K562 (cell line): ENCODE data around the gene PEX13. TPM values are rescaled to one million over a fixed set of nuclear protein-coding genes. Genes with fewer than 3 reads are reported as not detected.
A peak's percentile ranks its signal among the peaks of the same experiment; 100 is the strongest.

ENCODE experiments used
- BCL6 ChIP-seq: fragments of 250-450 bp; sonication (Bioruptor Pico); IDR thresholded peaks from 2 replicates; pipeline ENCODE4 v1.4.0; 2020
- COPS2 ChIP-seq: fragments of 450-650 bp; conservative IDR thresholded peaks from 2 replicates; pipeline ENCODE4 v1.6.1; 2016; ENCODE audit warnings: mild to moderate bottlenecking, moderate library complexity
- CREB1 ChIP-seq, 2 experiments: sonication (generic) in 1 of 2; formaldehyde crosslinking in 1 of 2; IDR thresholded peaks; 2 replicates each; pipeline versions ENCODE4 v1.6.1 to v1.8.0; 2012 to 2022; ENCODE audit warnings: inconsistent platforms in 1 of 2, mild to moderate bottlenecking in 1 of 2, missing genetic modification reagents in 1 of 2, moderate library complexity in 1 of 2
- HDGF ChIP-seq: fragments of 450-650 bp; IDR thresholded peaks from 2 replicates; pipeline ENCODE4 v1.6.1; 2016
- HNRNPK ChIP-seq: fragments of 200-400 bp; formaldehyde crosslinking; IDR thresholded peaks from one replicate; pipeline ENCODE4 v1.6.1; 2018; ENCODE audit warnings: mild to moderate bottlenecking, low read depth, low read length; ENCODE audit not compliant: poor library complexity, severe bottlenecking
- HSF4 ChIP-seq: fragments of 250-450 bp; sonication (Bioruptor Pico); IDR thresholded peaks from 2 replicates; pipeline ENCODE4 v2.1.2; 2022; ENCODE audit warnings: mild to moderate bottlenecking, moderate library complexity, borderline replicate concordance
- IRF2 ChIP-seq: sonication (generic); formaldehyde crosslinking; IDR thresholded peaks from 2 replicates; pipeline ENCODE4 v1.8.1; 2022; ENCODE audit warnings: mild to moderate bottlenecking, missing genetic modification reagents
- KLF6 ChIP-seq: fragments of 250-450 bp; sonication (Bioruptor Pico); IDR thresholded peaks from 2 replicates; pipeline ENCODE4 v1.4.0; 2020; ENCODE audit warnings: mild to moderate bottlenecking, moderate library complexity, borderline replicate concordance
- MGA ChIP-seq: fragments of 450-650 bp; IDR thresholded peaks from 2 replicates; pipeline ENCODE4 v1.6.1; 2016; ENCODE audit warnings: mild to moderate bottlenecking, moderate library complexity
- NR2C2 ChIP-seq, 2 experiments: fragments of 200-800 bp in 1 of 2; sonication (Bioruptor generic) in 1 of 2; sonication (generic) in 1 of 2; formaldehyde crosslinking in 1 of 2; IDR thresholded peaks; 2 replicates each; pipeline versions ENCODE4 v1.6.1 to v1.8.0; 2016 to 2022; ENCODE audit warnings: mild to moderate bottlenecking in 1 of 2, missing compliant biosample characterization in 1 of 2, missing genetic modification characterization in 1 of 2, missing genetic modification reagents in 1 of 2
- USF2 ChIP-seq: sonication (generic); formaldehyde crosslinking; IDR thresholded peaks from 2 replicates; pipeline ENCODE4 v1.5.0; 2020; ENCODE audit warnings: missing genetic modification reagents
- ZBTB26 ChIP-seq: fragments of 450-650 bp; formaldehyde crosslinking; IDR thresholded peaks from 2 replicates; pipeline ENCODE4 v1.4.0; 2022; ENCODE audit warnings: missing genetic modification characterization
- ZNF354B ChIP-seq: fragments of 250-450 bp; sonication (Bioruptor Pico); IDR thresholded peaks from 2 replicates; pipeline ENCODE4 v1.4.0; 2020
- ZNF408 ChIP-seq: fragments of 250-450 bp; sonication (Bioruptor Pico); IDR thresholded peaks from 2 replicates; pipeline ENCODE4 v1.4.0; 2020; ENCODE audit warnings: low read depth, mild to moderate bottlenecking, moderate library complexity
- ZNF780A ChIP-seq: fragments of 250-450 bp; sonication (Bioruptor Pico); IDR thresholded peaks from 2 replicates; pipeline ENCODE4 v1.5.0; 2021; ENCODE audit warnings: mild to moderate bottlenecking
- polyA plus RNA-seq, 8 experiments: library from polyadenylated mRNA; depleted of rRNA in 4 of 8; stranded (reverse) in 5 of 8; unstranded in 3 of 8; fragments of >200 nt; fragmentation: Nextera tagmentation in 2 of 8; fragmentation: Illumina TruSeq in 1 of 8; extraction: Ambion mirVana in 2 of 8; extraction: Trizol in 1 of 8; gene quantifications; 2 replicates each; pipeline versions ENCODE4 v1.2.1 to v1.2.3, GENCODE V29; 2011 to 2014; ENCODE audit warnings: inconsistent platforms in 1 of 8, missing spikeins in 1 of 8
- total RNA-seq, 7 experiments: library from RNA; depleted of rRNA in 6 of 7; stranded (reverse); fragments of >200 nt in 6 of 7; fragmentation: Illumina TruSeq in 2 of 7; extraction: Trizol in 2 of 7; gene quantifications; 2 replicates each; pipeline versions ENCODE4 v1.2.1 to v1.2.3, GENCODE V29; 2011 to 2021; ENCODE audit warnings: low replicate concordance in 1 of 7

Gene PEX13
- total and polyA plus RNA-seq, 9 of the 15 experiments (the other 6 are each of a cell fraction or from before 2014, with no cell fraction given) = 4.0 to 30.4 (median 18.8) TPM

- TF ChIP-seq ZBTB26 = no peak
- TF ChIP-seq IRF2 (CRISPR knock-in tag) = no peak
- no peak for TF ChIP-seq HSF4
- TF ChIP-seq USF2 = no peak
- peak; percentile 25; the same call in 1 of the 2 replicates for TF ChIP-seq CREB1 (IDR thresholded peaks at IDR 0.05)
- no peak for TF ChIP-seq CREB1 (CRISPR knock-in tag; IDR thresholded peaks at IDR 0.05)
- TF ChIP-seq BCL6 (CRISPR knock-in tag) = no peak
- 0 out of 2 replicates have a peak, but pooled peaks have one; percentile 3 for TF ChIP-seq KLF6 (CRISPR knock-in tag)
- no peak for TF ChIP-seq ZNF354B (CRISPR knock-in tag)
- TF ChIP-seq MGA = peak; percentile 65
- TF ChIP-seq NR2C2 (CRISPR knock-in tag; IDR thresholded peaks at IDR 0.05) = no peak; the same call in 1 of the 2 replicates
- peak; percentile 73 for TF ChIP-seq NR2C2 (tag; IDR thresholded peaks at IDR 0.05)
- no peak for TF ChIP-seq COPS2
- no peak for TF ChIP-seq ZNF780A (CRISPR knock-in tag)
- TF ChIP-seq HNRNPK = no peak
- TF ChIP-seq HDGF = no peak
- no peak for TF ChIP-seq ZNF408
Measured at GRCh38 chr2:61017003-61017555, 441 bp upstream of the PEX13 start (continued).
